Measurements from ENCODE around the gene KRT12.

KRT12 gene

DNA sequence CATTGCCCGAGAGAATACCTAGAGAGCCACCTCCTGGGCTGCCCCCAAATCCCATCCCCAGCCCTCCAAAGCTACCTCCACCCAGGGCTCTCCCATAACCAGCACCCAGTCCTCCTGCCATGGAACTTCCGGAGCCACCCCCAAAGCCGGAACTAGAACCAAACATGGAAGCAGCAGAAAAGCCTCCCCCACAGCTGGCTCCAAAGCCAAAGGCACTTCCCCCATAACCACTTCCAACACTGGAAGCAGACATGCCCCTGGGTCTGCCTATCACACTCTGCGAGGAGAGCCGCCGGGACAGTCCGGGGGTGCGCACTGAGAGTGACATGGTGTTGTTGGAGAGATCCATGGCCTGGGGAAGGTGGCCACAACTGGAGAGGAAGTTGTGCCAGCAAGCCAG, at the start of gene KRT12:
Gene KRT12, minus strand, starts transcription at position 386 of the 400 bp plus-strand sequence. Its CDS starts 37 bp downstream, at position 349.
- no peak for DNase-seq (ENCODE audit: low read depth in 2 of 2)

DNA sequence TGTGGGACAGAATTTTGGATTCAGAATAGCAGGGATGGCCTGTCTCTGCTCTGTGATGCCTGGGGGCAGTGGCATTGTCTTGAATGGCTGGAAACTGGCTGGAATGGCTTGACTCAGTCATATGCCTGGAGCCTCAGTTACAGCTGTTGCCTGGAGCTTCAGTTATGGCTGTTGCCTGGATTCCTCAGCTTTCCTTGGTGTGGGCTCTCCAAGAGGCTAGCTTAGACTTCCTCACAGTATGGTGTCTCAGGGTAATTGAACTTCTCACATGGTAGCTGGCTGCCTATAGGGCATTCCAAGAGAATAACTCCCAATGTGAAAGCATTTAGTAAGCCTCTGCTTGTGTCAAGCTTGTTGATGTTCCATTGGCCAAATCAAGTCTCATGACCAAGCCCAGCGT, 49.3 kb upstream of the KRT12 start:
- DNase-seq (ENCODE audit: low read depth in 2 of 2): no peak

DNA sequence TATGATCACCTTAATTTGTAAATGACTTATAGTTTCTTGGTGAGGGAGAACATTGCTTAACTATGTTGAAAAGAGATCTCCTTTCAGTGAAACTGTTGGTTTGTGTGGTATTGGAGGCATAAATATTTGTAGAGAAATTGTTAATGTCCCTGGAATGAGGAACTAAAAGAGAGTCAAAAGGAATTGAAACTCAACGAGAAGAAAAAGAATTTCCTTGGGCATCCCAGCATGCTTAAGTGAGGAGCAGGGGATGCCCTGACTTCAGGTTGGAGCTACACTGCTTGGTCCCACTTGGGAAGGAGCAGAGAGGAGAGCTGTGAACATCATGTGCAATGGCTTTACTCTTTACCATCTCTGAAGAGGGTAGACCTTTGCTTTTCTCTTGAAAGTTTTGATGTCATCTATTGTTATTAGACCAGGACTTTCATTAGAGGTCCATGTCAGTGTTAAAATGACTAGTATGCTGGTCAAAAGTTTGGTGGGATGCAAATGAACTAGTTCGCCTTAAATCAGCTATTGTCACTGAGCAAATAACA, 48.8 kb upstream of the KRT12 start:
- no peak for DNase-seq (ENCODE audit: low read depth in 2 of 2)

DNA sequence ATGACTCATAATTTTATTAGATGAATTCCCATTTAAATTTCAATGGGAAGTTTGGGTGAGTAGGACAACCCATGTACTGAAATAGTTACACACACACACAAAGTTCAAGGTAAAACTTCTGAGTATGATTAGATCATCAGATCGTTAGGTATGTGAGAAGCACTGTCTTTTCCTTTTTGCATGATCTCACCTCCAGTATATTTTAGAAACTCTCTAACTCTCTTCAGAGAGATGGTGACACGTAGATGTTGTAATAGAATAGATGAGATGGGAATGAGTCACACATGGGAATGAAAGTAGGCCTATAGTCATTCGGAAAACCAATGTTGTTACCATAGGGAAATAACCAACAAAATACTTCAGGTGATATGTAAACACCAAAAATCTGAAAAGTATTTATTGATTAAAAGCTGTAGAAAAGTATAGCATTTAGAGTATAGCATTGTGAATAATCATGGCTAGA, 48.2 kb upstream of the KRT12 start:
- DNase-seq (ENCODE audit: low read depth in 2 of 2): no peak

DNA sequence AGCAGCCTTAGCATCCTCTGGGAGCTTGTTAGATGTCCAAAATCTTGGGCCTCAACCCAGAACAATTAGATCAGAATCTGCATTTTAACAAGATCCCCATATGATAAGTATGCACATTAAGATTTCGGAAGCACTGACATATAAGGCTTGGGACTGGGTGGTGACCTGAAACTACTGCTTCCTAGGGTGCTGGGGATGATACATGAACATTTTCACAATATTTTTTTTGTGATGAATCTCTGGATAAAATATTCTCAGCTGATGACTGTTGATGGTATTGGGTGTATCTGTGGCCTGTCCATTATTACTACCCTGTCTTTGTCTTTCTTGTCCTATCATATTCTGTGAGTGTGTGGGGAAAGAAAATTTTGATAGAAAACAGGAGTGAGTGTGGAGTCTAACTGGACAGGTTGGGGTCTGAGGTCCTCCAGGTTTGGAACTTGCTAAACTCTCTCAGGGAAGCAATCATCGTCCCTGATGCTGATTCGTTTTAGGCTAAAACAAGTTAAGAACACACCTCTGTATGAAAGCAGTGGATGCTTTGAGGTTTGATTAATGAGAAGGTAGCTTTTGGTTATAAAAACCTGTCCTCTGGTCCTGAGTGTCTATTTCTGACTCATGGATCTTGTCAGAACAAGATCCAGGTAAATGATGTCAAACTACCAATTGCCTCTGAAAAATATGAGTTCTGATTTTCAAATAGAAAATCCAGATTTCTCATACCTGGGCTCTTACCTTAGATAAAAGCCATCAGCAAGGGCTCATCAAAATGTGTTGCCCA, 47.2 kb upstream of the KRT12 start:
- DNase-seq (ENCODE audit: low read depth in 2 of 2): no peak

DNA sequence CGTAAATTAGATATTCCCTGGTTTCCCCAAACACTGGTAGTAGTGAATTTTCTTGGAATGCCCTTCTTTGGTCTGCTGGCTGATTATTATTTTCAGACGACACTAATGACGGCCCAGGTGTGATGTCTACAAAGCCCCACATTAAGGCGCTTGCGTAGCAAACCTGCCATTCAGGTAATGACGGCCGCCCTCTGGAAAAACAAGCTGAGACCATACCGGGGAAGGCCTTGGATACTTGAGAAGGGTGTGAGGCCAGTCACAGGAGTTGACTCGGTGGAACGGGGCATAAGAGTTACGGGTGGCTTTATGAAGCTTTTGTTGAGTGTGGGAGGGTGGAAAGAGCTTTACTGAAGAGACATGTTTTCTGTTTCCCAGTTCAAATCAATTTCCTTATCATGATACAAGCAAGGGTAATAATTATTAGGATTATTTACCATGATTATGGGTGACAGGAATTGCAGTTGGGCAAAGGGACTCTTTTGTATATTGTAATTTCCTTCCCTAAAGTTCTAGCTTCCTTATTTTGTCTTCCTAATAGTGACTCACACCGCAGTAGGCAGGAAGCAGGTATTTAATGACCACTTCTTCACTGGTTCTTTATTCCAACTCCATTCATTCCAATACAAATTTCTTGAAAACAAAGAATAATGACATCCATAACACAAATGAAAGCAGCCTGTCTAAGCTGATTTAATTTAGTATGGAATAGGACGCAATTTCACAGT, 45.6 kb upstream of the KRT12 start:
- DNase-seq (ENCODE audit: low read depth in 2 of 2): no peak

DNA sequence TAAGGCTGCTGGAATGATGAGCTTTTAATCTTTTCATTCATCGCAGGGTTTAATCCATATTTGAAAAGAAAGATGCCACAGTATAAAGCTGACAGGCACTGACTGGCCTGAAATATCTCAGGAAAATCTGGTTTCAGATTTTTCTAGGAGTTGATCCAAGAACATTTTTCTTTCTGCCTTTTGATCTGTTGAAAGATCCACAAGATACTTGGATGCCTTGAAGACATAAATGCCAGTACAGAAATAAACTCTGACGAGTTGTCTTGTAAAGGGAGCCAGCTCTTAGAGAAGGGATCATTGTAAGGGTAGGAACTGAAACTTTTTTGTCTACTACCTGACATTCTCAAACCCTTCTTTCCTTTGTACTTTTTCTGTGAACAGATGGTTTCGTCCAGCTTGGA, 43.4 kb upstream of the KRT12 start:
- no peak for DNase-seq (ENCODE audit: low read depth in 2 of 2)

DNA sequence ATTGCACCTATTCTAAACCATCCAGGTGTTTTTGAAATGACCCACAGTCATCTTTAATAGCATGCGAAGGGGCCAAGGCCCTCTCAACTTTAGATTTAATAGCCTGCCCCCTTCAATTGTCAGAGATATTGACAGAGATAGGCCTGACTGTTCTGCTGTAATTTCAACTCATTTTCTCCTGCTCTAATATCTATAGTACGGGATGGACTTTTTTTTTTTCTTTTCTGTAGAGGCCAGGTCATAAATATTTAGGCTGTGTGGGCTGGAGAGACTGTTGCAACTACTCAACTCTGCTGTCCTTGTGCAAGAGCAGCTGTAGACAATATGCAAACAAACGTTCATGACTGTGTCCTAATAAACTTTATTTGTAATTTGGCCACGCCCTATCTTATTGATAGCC, 42.7 kb upstream of the KRT12 start:
- no peak for DNase-seq (ENCODE audit: low read depth in 2 of 2)

DNA sequence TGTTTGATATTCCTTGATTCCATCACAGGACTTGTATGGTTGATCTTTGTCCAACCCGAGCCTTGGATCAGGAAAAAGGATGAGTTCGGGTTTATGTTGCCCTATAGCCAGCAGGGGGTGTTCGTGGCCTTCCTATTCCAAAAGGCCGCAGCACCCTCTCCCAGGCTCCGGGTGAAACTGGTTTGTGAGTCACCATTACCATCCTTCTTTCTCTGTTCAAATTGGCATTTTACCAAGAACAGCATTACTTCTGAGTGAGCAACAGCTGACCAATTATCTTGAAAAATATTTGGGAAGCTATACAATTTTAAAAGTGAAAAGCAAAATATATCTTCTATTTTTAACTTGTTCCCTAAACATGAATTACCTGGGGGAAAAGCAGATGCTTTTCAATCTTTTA, 42.3 kb upstream of the KRT12 start:
- DNase-seq (ENCODE audit: low read depth in 2 of 2): peak; percentile 34 to 46

DNA sequence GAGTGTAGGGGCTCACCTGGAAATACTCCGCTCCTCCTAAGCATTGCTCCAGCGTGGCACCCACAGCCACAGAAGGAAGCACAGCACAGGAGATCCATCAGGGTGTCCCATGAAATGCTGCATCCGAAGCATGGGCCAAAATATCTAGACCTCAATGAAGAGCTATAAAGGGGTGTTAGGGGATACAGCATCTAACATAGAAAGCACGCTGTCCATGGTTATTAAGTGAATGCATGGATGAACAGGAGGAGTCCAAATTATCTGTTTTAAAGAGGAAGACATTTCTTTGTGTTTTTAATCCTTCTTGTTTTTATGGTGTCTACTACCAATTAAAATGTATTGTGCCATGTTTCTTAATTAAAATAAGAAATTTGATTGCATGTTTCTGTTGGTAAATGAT, 39.6 kb upstream of the KRT12 start:
- no peak for DNase-seq (ENCODE audit: low read depth in 2 of 2)

DNA sequence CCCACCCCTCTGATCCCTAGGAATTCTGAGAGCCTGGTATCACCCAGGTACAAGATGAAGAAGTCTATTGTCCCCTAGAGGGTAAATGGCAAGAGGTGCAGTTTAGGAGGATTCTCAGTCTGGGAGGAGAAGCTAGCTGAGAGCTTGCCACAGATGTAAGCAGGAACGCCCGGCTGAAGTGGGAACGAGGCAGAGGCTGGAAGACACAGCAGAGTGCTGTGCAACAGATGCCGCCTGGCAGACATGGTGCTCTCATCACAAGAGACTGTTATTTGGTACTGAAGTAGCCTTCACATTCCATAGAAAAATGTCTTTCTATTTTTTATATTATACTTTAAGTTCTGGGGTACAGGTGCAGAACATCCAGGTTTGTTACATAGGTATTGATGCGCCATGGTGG, 38.3 kb upstream of the KRT12 start:
- DNase-seq (ENCODE audit: low read depth in 2 of 2): no peak

DNA sequence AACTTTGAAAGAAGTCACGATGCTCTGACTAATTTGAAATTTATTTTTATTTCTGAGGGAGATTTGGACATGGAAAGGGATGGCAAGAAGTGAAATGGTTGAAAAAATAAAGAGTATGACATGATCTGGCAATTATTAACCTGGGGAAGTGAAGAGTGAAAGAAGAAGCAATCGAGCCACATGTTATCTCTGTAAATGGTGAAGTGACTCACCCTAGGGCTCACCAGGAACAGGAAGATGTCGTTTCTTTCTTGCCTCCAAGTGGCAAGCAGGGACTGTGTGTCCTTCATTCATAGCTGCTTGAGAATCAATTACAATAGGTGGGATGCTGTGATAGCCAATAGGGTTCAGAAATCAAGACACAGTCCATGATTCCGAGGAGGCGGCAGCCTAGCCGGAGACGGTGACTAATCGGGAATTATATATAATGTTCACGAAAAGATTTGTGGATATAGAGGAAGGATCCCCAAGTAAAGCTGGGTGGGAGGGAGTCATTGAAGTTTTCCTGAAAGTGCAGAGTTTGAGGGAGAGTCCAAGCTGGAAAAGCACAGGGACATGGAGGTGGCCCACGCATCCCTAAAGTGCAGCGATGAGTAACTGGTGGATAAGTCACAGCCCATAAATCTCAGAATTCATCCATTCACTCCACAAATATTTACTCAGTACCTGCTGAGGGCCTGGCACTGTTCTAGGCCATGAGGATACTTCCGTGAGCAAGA, 36.3 kb upstream of the KRT12 start:
- no peak for DNase-seq (ENCODE audit: low read depth in 2 of 2)

DNA sequence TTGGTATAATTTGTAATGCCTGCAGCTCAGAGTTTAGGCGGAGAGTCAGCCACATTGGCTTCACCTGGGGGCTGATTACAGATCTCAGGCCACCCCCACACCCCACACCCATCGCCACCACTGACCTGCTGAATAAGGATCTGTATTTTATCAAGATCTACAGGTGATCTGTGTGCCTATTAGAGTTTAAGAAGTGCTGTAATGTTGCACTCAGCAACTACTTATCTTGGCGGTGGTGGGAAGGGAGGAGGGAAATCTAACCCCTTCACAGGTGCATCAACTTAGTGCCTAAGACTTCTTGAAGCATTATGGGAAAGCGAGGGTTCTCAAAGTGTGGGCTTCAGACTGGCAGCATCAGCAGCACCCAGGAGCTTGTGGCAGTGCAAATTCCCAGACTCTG, 35.5 kb upstream of the KRT12 start:
- DNase-seq (ENCODE audit: low read depth in 2 of 2): no peak

DNA sequence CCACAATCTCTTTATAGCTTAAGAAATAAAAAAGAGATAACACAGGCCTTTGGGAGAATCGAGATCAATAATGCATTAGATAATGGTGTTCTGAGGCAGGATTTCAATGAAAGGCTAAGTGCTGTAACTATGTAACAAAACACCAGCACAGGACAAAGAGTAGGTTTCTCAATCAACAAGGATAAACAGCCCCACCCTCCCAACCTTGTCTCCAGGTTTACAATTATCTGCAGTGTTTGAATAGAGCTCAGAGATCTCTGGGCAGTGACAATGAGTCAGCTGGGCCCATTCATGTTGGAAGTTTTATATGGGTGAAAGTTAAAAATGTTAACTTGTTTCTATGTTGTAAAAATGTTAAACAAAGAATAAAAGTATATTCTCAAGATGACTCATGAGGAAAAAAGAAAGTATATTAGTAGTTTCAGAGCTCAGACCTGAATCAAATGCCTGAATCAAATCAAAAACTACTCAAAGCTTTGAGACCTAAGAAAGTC, 35.0 kb upstream of the KRT12 start:
- DNase-seq (ENCODE audit: low read depth in 2 of 2): no peak

DNA sequence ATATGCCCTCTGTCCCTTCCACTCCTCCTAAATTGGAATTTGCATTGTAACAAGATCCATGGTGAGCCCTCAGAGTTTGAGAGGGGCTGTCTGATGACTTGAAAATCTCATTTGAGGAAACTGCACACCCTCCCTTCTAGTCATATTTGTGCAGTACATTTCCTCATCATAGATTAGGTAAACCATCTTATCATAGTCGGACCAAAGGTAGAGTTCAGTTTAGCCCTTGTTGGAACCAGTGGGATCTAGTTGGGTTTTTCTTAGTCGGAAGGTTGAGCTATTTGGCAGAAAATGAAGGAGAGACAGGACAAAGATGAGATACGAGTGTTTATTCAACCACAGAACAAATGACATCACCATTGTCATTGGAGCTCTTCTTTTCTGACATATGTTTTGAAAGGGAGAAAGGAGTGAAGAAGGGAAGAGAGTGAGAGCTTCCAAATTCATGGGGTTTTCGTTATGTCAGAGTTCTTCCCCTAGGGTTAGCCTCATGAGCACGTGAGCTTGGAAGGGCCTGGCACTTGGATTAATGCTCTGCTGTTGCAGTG, 33.9 kb upstream of the KRT12 start:
- DNase-seq (ENCODE audit: low read depth in 2 of 2): no peak

DNA sequence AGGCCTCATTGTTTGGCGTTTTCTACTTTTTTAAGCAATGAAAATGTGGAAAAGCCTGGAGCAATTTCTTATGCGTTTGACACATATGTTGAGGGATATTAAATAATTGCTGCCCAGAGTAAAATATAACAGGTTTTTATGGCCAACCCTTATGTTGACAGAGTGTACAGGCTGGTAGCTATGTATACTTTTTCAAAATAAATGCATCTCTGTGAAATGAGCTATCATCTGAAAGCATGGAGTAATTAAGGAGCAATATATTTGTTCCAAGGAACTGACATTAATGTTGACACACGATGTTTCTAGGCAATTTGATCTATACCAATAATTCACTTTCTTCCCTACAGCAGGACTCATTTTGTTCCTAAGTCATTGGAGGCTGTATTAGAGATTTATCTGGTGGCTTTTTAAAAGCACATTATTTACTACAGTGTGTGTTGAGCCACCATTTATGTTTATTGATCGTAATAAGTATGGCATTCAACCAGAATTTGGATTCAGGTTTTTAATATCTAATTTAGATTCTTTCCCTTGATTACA, 30.0 kb upstream of the KRT12 start:
- DNase-seq (ENCODE audit: low read depth in 2 of 2): no peak

DNA sequence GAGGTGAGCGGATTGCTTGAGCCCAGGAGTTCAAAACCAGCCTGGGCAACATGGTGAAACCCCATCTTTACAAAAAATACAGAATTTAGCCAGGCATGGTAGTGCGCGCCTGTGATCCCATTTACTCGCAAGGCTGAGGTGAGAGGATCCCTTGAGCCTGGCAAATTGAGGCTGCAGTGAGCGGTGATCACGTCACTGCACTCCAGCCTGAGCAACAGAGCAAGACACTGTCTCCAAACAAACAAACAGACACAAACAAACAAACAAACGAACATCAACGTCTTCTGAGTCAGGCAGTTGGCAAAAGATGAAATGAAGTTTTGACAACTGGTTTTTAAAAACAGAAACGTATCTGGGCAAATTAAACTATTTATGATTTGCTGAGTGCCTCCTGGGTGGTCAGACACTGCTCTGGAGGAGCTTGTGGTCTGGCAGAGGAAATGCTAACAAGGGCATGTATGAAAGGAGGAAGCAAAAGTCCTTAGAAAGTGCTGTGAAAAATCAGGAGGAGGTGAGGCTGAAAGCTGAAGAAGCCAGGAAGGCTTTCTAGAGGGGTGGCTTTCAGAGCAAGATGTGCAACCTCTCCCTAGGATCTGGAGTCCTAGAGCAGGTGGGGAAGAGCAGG, 28.2 kb upstream of the KRT12 start:
- no peak for DNase-seq (ENCODE audit: low read depth in 2 of 2)

DNA sequence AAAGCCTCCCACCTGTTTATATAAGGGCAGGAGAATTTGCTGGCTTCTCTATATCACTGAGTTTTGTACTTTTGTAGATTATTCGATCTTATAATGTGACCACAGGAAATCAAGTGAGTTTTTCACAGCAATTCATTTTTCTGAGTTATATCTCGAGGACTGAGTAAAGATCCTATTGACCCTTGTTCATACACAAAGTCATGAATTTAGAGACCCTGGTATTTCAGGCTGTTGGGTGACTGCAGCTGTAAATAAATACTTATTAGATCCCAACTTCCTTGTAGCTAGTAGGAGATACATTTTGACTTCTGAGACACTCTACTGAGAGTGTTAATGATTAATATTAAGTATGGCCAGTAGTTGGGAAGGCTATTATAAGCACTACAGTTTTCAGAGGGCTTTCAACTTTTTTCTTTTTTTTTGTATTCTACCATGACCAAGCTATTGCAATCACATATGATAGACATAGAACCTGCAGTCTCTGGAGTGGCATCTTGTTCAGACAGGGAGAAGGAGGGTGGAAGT, 21.2 kb upstream of the KRT12 start:
- no peak for DNase-seq (ENCODE audit: low read depth in 2 of 2)

DNA sequence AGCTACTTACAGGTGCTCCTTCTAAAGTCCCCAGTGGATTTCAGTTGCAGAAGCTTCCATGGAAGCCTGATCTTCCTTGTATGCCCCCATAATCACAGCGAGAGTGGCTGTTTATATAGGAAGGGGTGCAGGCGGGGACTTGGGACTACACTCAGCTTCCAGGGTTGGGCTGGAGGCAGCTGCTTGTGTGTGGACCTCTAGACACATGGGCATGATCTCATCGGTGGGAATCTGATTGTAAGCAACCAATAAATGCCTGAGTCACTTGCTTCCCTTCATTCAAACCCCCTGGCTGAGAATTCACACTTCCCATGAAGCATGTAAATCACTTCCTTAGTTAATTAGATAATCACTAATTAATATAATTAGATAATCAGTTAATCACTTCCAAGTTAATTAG, 19.1 kb upstream of the KRT12 start:
- DNase-seq (ENCODE audit: low read depth in 2 of 2): no peak

DNA sequence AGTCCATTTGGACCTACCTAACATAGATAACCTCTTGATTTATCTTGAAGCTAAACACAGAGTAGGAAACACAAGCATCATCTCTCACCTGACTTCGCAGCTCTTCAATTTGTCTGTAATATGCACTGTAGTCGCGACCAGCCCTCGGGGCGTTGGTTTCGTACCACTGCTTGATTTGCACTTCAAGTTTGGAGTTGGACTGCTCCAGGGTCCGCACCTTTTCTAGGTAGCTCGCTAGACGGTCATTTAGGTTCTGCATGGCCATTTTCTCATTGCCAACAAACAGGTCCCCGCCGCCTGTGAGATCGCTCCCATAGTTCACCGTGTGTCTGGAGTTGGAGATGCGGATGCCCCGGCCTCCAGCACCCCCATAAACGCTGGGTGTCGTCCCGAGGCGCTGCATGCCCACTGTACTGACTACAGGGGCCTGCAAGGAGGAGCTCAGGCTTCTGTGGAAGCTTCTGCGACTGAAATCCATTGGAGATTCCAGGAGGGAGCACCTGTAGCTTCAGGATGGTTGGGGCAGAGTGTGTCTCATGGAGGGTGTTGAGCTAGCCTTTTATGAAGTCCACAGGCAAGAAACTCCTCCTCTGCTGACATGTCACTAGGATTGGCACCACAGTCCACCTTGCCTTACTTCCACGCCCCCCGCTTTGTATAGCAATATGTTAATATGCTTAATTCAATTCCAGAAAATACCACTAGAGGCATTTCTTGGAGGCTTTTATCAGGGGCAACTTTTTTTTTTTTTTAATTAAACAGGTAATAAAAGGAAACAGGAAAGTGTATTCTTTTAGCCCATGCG, 17.9 kb upstream of the KRT12 start, which contains the start of gene KRT20:
Gene KRT20, minus strand, starts transcription at position 535 of the 805 bp plus-strand sequence. Its CDS starts 57 bp downstream, at position 478.
- no peak for DNase-seq (ENCODE audit: low read depth in 2 of 2)

Measured in stimulated activated CD8-positive, alpha-beta memory T cell treated with anti-CD3 and anti-CD28 coated beads, Interleukin-2, amount 100 ng/mL, for 48 hours (primary cell).